Measurements from ENCODE around the gene ENGASE.

ENGASE gene

DNA sequence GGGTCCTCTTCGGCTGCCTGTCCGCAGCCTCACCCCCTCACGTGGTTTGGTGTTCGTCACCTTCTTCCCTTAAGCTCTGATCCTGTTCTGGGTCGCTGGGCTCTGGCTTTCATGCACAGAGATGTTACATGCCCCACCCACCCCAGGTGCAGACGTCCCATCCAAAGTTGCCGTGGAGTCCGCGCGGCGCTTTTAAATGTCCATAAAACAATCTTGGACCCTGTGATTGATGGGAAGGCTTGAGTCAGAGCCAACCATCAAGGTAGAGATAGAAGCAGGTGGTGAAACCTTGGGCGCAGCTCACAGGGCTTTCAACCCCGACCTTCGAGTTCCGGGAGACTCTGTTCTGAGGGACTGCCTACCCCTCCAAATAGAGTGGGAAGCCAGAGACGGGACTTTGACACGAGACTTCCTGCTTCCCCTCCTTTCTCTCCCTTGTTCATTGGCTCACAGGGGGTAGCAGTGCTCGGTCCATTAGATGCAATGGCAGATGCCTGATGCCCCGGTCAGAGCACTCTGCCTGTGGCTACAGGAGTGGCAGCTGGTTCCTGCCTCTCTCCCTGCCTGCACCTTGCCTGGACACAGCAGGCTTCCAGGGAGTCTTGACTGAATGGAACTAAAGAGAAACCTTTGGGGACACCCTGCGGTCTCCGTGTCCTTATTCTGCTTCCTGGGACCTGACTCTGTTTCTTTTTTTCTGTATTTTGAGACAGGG, 4.0 kb downstream of the ENGASE start:
- TF ChIP-seq SIN3A (IDR thresholded peaks at IDR 0.05; ENCODE audit: borderline replicate concordance, insufficient read depth, low read length) (no peak), POLR2AphosphoS5 (IDR thresholded peaks at IDR 0.05; ENCODE audit: low read depth, low read length) (no peak), TAF1 (IDR thresholded peaks at IDR 0.05; ENCODE audit: borderline replicate concordance, insufficient read depth, low read length) (no peak), FOXP2 (optimal IDR thresholded peaks at IDR 0.05; ENCODE audit: borderline replicate concordance, extremely low read depth, extremely low read length, insufficient read depth) (no peak)
- TF ChIP-seq, protein P1, sequence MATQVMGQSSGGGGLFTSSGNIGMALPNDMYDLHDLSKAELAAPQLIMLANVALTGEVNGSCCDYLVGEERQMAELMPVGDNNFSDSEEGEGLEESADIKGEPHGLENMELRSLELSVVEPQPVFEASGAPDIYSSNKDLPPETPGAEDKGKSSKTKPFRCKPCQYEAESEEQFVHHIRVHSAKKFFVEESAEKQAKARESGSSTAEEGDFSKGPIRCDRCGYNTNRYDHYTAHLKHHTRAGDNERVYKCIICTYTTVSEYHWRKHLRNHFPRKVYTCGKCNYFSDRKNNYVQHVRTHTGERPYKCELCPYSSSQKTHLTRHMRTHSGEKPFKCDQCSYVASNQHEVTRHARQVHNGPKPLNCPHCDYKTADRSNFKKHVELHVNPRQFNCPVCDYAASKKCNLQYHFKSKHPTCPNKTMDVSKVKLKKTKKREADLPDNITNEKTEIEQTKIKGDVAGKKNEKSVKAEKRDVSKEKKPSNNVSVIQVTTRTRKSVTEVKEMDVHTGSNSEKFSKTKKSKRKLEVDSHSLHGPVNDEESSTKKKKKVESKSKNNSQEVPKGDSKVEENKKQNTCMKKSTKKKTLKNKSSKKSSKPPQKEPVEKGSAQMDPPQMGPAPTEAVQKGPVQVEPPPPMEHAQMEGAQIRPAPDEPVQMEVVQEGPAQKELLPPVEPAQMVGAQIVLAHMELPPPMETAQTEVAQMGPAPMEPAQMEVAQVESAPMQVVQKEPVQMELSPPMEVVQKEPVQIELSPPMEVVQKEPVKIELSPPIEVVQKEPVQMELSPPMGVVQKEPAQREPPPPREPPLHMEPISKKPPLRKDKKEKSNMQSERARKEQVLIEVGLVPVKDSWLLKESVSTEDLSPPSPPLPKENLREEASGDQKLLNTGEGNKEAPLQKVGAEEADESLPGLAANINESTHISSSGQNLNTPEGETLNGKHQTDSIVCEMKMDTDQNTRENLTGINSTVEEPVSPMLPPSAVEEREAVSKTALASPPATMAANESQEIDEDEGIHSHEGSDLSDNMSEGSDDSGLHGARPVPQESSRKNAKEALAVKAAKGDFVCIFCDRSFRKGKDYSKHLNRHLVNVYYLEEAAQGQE (IDR thresholded peaks at IDR 0.05; ENCODE audit: insufficient read depth in 1 of 2, low read depth in 2 of 2, low read length in 2 of 2) = no peak

- no peak for TF ChIP-seq FOXP2 (optimal IDR thresholded peaks at IDR 0.05; ENCODE audit: borderline replicate concordance, extremely low read depth, extremely low read length, insufficient read depth)
- TF ChIP-seq, protein P1 (IDR thresholded peaks at IDR 0.05; ENCODE audit: insufficient read depth in 1 of 2, low read depth in 2 of 2, low read length in 2 of 2) = no peak
- no peak for TF ChIP-seq TAF1 (IDR thresholded peaks at IDR 0.05; ENCODE audit: borderline replicate concordance, insufficient read depth, low read length)
- no peak for TF ChIP-seq SIN3A (IDR thresholded peaks at IDR 0.05; ENCODE audit: borderline replicate concordance, insufficient read depth, low read length)
- no peak for TF ChIP-seq POLR2AphosphoS5 (IDR thresholded peaks at IDR 0.05; ENCODE audit: low read depth, low read length)
Observed at GRCh38 chr17:79079421-79080200, 5.0 kb downstream of the ENGASE start.

DNA sequence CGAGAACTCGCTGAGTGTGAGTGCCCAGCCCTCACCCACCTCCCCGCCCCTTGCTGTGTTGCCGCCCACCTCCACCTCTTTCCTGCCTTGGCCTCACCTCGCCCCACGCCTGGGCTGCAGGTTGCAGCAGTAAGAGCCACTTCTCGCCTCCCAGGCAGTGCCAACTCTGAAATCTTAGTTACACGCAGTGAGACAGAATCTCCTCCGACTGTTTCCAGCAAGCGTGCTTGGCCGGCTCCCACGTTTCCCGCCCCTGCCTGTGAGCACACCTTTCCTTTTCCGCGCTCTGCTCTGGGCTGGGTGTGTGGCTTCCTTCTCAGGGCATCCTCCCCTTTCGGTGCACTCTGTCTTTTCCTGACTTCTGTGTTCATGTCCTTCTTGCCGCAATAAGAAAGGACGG, 5.7 kb downstream of the ENGASE start:
- TF ChIP-seq TAF1 (IDR thresholded peaks at IDR 0.05; ENCODE audit: borderline replicate concordance, insufficient read depth, low read length) (no peak), SIN3A (IDR thresholded peaks at IDR 0.05; ENCODE audit: borderline replicate concordance, insufficient read depth, low read length) (no peak), POLR2AphosphoS5 (IDR thresholded peaks at IDR 0.05; ENCODE audit: low read depth, low read length) (no peak), FOXP2 (optimal IDR thresholded peaks at IDR 0.05; ENCODE audit: borderline replicate concordance, extremely low read depth, extremely low read length, insufficient read depth) (no peak)
- TF ChIP-seq, protein P1 (IDR thresholded peaks at IDR 0.05; ENCODE audit: insufficient read depth in 1 of 2, low read depth in 2 of 2, low read length in 2 of 2) = no peak

DNA sequence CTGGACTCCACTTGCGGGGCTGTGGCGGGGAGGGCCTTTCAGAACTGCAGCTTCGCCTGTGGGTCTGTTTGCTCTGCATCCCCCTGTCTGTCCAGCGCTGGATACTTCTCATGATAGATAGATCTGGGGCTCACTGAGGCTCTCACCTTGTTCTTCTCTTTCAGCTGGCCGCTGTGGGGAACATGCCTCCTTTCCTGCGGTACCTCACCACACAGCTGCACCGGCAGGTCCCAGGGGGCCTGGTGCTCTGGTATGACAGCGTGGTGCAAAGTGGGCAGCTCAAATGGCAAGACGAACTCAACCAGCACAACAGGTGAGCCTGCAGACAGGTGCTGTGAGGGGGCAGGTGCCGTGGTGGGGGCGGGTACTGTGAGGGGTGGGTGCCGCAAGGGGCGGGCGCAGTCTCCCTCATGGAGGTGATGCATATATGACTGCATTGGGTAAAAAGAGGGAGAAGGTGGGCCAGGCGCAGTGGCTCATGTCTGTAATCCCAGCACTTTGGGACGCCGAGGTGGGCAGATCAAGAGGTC, 6.2 kb downstream of the ENGASE start:
- TF ChIP-seq SIN3A (IDR thresholded peaks at IDR 0.05; ENCODE audit: borderline replicate concordance, insufficient read depth, low read length) (no peak), FOXP2 (optimal IDR thresholded peaks at IDR 0.05; ENCODE audit: borderline replicate concordance, extremely low read depth, extremely low read length, insufficient read depth) (no peak), POLR2AphosphoS5 (IDR thresholded peaks at IDR 0.05; ENCODE audit: low read depth, low read length) (no peak), TAF1 (IDR thresholded peaks at IDR 0.05; ENCODE audit: borderline replicate concordance, insufficient read depth, low read length) (no peak)
- TF ChIP-seq, protein P1 (IDR thresholded peaks at IDR 0.05; ENCODE audit: insufficient read depth in 1 of 2, low read depth in 2 of 2, low read length in 2 of 2) = no peak
